ENCODE data around the gene TASP1.
"Not testable (repeated sequence)": the region's sequence is repeated elsewhere in the genome, so short reads cannot be mapped to it uniquely, and the experiment has no call there.

Gene TASP1

GRCh38 chr20:13616713-13617112 is 22.0 kb downstream of the TASP1 start:
- not testable (repeated sequence) for H3K4me1 ChIP-seq (ENCODE audit: control insufficient read depth, insufficient read depth, low read length); H3K36me3 ChIP-seq (ENCODE audit: control insufficient read depth in 2 of 2, insufficient read depth in 2 of 2, low read length in 2 of 2); H3K27ac ChIP-seq (ENCODE audit: low read length); H3K27me3 ChIP-seq (ENCODE audit: control insufficient read depth in 1 of 2, insufficient read depth in 2 of 2, low read length in 2 of 2); H3K9me3 ChIP-seq (ENCODE audit: control insufficient read depth in 2 of 2, low read length in 2 of 2); H3K4me3 ChIP-seq (ENCODE audit: low read length in 2 of 2); H3K9ac ChIP-seq (ENCODE audit: low read length in 2 of 2)

GRCh38 chr20:13613917-13614316 is 24.8 kb downstream of the TASP1 start:
- Histone ChIP-seq H3K36me3 (ENCODE audit: control insufficient read depth in 2 of 2, insufficient read depth in 2 of 2, low read length in 2 of 2) (no peaks in the 10 kb centered on the region), H3K4me3 (ENCODE audit: low read length in 2 of 2) (no peak overlapping the region), H3K27ac (ENCODE audit: low read length) (no peak overlapping the region), H3K27me3 (ENCODE audit: control insufficient read depth in 1 of 2, insufficient read depth in 2 of 2, low read length in 2 of 2) (no peaks in the 10 kb centered on the region), H3K4me1 (ENCODE audit: control insufficient read depth, insufficient read depth, low read length) (no peaks in the 10 kb centered on the region), H3K9me3 (ENCODE audit: control insufficient read depth in 2 of 2, low read length in 2 of 2) (no peaks in the 10 kb centered on the region), H3K9ac (ENCODE audit: low read length in 2 of 2) (no peak overlapping the region)

GRCh38 chr20:13611611-13612125 is 27.1 kb downstream of the TASP1 start:
- no peak overlapping the region for H3K9ac ChIP-seq (ENCODE audit: low read length in 2 of 2)
- H3K4me3 ChIP-seq (ENCODE audit: low read length in 2 of 2), result no peak overlapping the region
- H3K27me3 ChIP-seq (ENCODE audit: control insufficient read depth in 1 of 2, insufficient read depth in 2 of 2, low read length in 2 of 2), result no peaks in the 10 kb centered on the region
- H3K36me3 ChIP-seq (ENCODE audit: control insufficient read depth in 2 of 2, insufficient read depth in 2 of 2, low read length in 2 of 2), result no peaks in the 10 kb centered on the region
- no peaks in the 10 kb centered on the region for H3K9me3 ChIP-seq (ENCODE audit: control insufficient read depth in 2 of 2, low read length in 2 of 2)
- H3K27ac ChIP-seq (ENCODE audit: low read length), result no peak overlapping the region
- H3K4me1 ChIP-seq (ENCODE audit: control insufficient read depth, insufficient read depth, low read length), result no peaks in the 10 kb centered on the region

- Histone ChIP-seq H3K9me3 (ENCODE audit: control insufficient read depth in 2 of 2, low read length in 2 of 2) (no peaks in the 10 kb centered on the region), H3K36me3 (ENCODE audit: control insufficient read depth in 2 of 2, insufficient read depth in 2 of 2, low read length in 2 of 2) (no peaks in the 10 kb centered on the region), H3K9ac (ENCODE audit: low read length in 2 of 2) (no peak overlapping the region), H3K4me3 (ENCODE audit: low read length in 2 of 2) (no peak overlapping the region), H3K4me1 (ENCODE audit: control insufficient read depth, insufficient read depth, low read length) (no peaks in the 10 kb centered on the region), H3K27ac (ENCODE audit: low read length) (no peak overlapping the region), H3K27me3 (ENCODE audit: control insufficient read depth in 1 of 2, insufficient read depth in 2 of 2, low read length in 2 of 2) (no peaks in the 10 kb centered on the region)
Observed at GRCh38 chr20:13610184-13610583, 28.5 kb downstream of the TASP1 start.

- H3K9me3 ChIP-seq (ENCODE audit: control insufficient read depth in 2 of 2, low read length in 2 of 2), result no peaks in the 10 kb centered on the region
Observed at GRCh38 chr20:13608066-13608465, 30.7 kb downstream of the TASP1 start.

GRCh38 chr20:13593423-13593822 is 45.3 kb downstream of the TASP1 start:
- H3K27me3 ChIP-seq (ENCODE audit: control insufficient read depth in 1 of 2, insufficient read depth in 2 of 2, low read length in 2 of 2); H3K36me3 ChIP-seq (ENCODE audit: control insufficient read depth in 2 of 2, insufficient read depth in 2 of 2, low read length in 2 of 2); H3K9ac ChIP-seq (ENCODE audit: low read length in 2 of 2); H3K4me3 ChIP-seq (ENCODE audit: low read length in 2 of 2); H3K27ac ChIP-seq (ENCODE audit: low read length); H3K9me3 ChIP-seq (ENCODE audit: control insufficient read depth in 2 of 2, low read length in 2 of 2); H3K4me1 ChIP-seq (ENCODE audit: control insufficient read depth, insufficient read depth, low read length): not testable (repeated sequence)

More at GRCh38 chr20:13608066-13608465, 30.7 kb downstream of the TASP1 start:
- H3K9ac ChIP-seq (ENCODE audit: low read length in 2 of 2), result no peak overlapping the region
- no peaks in the 10 kb centered on the region for H3K4me1 ChIP-seq (ENCODE audit: control insufficient read depth, insufficient read depth, low read length)
- no peak overlapping the region for H3K27ac ChIP-seq (ENCODE audit: low read length)
- H3K4me3 ChIP-seq (ENCODE audit: low read length in 2 of 2), result no peak overlapping the region
- H3K27me3 ChIP-seq (ENCODE audit: control insufficient read depth in 1 of 2, insufficient read depth in 2 of 2, low read length in 2 of 2), result no peaks in the 10 kb centered on the region
- no peaks in the 10 kb centered on the region for H3K36me3 ChIP-seq (ENCODE audit: control insufficient read depth in 2 of 2, insufficient read depth in 2 of 2, low read length in 2 of 2)

- Histone ChIP-seq H3K9me3 (ENCODE audit: control insufficient read depth in 2 of 2, low read length in 2 of 2) (no peaks in the 10 kb centered on the region), H3K4me3 (ENCODE audit: low read length in 2 of 2) (no peak overlapping the region), H3K4me1 (ENCODE audit: control insufficient read depth, insufficient read depth, low read length) (no peaks in the 10 kb centered on the region), H3K9ac (ENCODE audit: low read length in 2 of 2) (no peak overlapping the region), H3K27me3 (ENCODE audit: control insufficient read depth in 1 of 2, insufficient read depth in 2 of 2, low read length in 2 of 2) (no peaks in the 10 kb centered on the region), H3K36me3 (ENCODE audit: control insufficient read depth in 2 of 2, insufficient read depth in 2 of 2, low read length in 2 of 2) (no peaks in the 10 kb centered on the region), H3K27ac (ENCODE audit: low read length) (no peak overlapping the region)
Observed at GRCh38 chr20:13588049-13588448, 50.7 kb downstream of the TASP1 start.

- H3K27me3 ChIP-seq (ENCODE audit: control insufficient read depth in 1 of 2, insufficient read depth in 2 of 2, low read length in 2 of 2), result no peaks in the 10 kb centered on the region
- no peak overlapping the region for H3K27ac ChIP-seq (ENCODE audit: low read length)
- H3K36me3 ChIP-seq (ENCODE audit: control insufficient read depth in 2 of 2, insufficient read depth in 2 of 2, low read length in 2 of 2), result no peaks in the 10 kb centered on the region
- no peak overlapping the region for H3K4me3 ChIP-seq (ENCODE audit: low read length in 2 of 2)
- H3K9me3 ChIP-seq (ENCODE audit: control insufficient read depth in 2 of 2, low read length in 2 of 2), result no peaks in the 10 kb centered on the region
- H3K9ac ChIP-seq (ENCODE audit: low read length in 2 of 2), result no peak overlapping the region
- H3K4me1 ChIP-seq (ENCODE audit: control insufficient read depth, insufficient read depth, low read length), result no peaks in the 10 kb centered on the region
Observed at GRCh38 chr20:13587370-13587769, 51.4 kb downstream of the TASP1 start.

GRCh38 chr20:13586133-13586532 is 52.6 kb downstream of the TASP1 start:
- H3K9me3 ChIP-seq (ENCODE audit: control insufficient read depth in 2 of 2, low read length in 2 of 2), result no peaks in the 10 kb centered on the region
- H3K4me3 ChIP-seq (ENCODE audit: low read length in 2 of 2), result no peak overlapping the region
- no peak overlapping the region for H3K9ac ChIP-seq (ENCODE audit: low read length in 2 of 2)
- no peaks in the 10 kb centered on the region for H3K27me3 ChIP-seq (ENCODE audit: control insufficient read depth in 1 of 2, insufficient read depth in 2 of 2, low read length in 2 of 2)
- no peaks in the 10 kb centered on the region for H3K36me3 ChIP-seq (ENCODE audit: control insufficient read depth in 2 of 2, insufficient read depth in 2 of 2, low read length in 2 of 2)
- H3K27ac ChIP-seq (ENCODE audit: low read length), result no peak overlapping the region
- no peaks in the 10 kb centered on the region for H3K4me1 ChIP-seq (ENCODE audit: control insufficient read depth, insufficient read depth, low read length)

- no peaks in the 10 kb centered on the region for H3K27me3 ChIP-seq (ENCODE audit: control insufficient read depth in 1 of 2, insufficient read depth in 2 of 2, low read length in 2 of 2)
- no peak overlapping the region for H3K4me3 ChIP-seq (ENCODE audit: low read length in 2 of 2)
- no peaks in the 10 kb centered on the region for H3K4me1 ChIP-seq (ENCODE audit: control insufficient read depth, insufficient read depth, low read length)
- no peaks in the 10 kb centered on the region for H3K36me3 ChIP-seq (ENCODE audit: control insufficient read depth in 2 of 2, insufficient read depth in 2 of 2, low read length in 2 of 2)
- H3K9ac ChIP-seq (ENCODE audit: low read length in 2 of 2), result no peak overlapping the region
- H3K27ac ChIP-seq (ENCODE audit: low read length), result no peak overlapping the region
- no peaks in the 10 kb centered on the region for H3K9me3 ChIP-seq (ENCODE audit: control insufficient read depth in 2 of 2, low read length in 2 of 2)
Observed at GRCh38 chr20:13581451-13581850, 57.3 kb downstream of the TASP1 start.

GRCh38 chr20:13580707-13581106 is 58.0 kb downstream of the TASP1 start:
- H3K9ac ChIP-seq (ENCODE audit: low read length in 2 of 2), result no peak overlapping the region
- no peak overlapping the region for H3K4me3 ChIP-seq (ENCODE audit: low read length in 2 of 2)
- H3K27me3 ChIP-seq (ENCODE audit: control insufficient read depth in 1 of 2, insufficient read depth in 2 of 2, low read length in 2 of 2), result no peaks in the 10 kb centered on the region
- no peak overlapping the region for H3K27ac ChIP-seq (ENCODE audit: low read length)
- H3K36me3 ChIP-seq (ENCODE audit: control insufficient read depth in 2 of 2, insufficient read depth in 2 of 2, low read length in 2 of 2), result peaks cover 0 to under 1% of the 10 kb centered on the region in 2 donors
- no peaks in the 10 kb centered on the region for H3K4me1 ChIP-seq (ENCODE audit: control insufficient read depth, insufficient read depth, low read length)
- H3K9me3 ChIP-seq (ENCODE audit: control insufficient read depth in 2 of 2, low read length in 2 of 2), result no peaks in the 10 kb centered on the region

Measured in stomach smooth muscle (tissue), 2 donors.